Occipital lobe (tissue), 2 donors: Measurements from ENCODE around the gene METTL25B. TPM values are rescaled to one million over a fixed set of nuclear protein-coding genes. Genes with fewer than 3 reads are reported as not detected.

Experiments
- DNase-seq: peaks from one replicate; lab custom pipeline; 2025; lab: John Stamatoyannopoulos, UW
- total RNA-seq: library from RNA; depleted of rRNA; stranded (reverse); fragments of >200 nt; gene quantifications from one replicate; pipeline ENCODE4 v1.2.3, GENCODE V29; 2014

METTL25B gene
- total RNA-seq, 1 donor from 2014 or later, result 9.2 TPM

DNA sequence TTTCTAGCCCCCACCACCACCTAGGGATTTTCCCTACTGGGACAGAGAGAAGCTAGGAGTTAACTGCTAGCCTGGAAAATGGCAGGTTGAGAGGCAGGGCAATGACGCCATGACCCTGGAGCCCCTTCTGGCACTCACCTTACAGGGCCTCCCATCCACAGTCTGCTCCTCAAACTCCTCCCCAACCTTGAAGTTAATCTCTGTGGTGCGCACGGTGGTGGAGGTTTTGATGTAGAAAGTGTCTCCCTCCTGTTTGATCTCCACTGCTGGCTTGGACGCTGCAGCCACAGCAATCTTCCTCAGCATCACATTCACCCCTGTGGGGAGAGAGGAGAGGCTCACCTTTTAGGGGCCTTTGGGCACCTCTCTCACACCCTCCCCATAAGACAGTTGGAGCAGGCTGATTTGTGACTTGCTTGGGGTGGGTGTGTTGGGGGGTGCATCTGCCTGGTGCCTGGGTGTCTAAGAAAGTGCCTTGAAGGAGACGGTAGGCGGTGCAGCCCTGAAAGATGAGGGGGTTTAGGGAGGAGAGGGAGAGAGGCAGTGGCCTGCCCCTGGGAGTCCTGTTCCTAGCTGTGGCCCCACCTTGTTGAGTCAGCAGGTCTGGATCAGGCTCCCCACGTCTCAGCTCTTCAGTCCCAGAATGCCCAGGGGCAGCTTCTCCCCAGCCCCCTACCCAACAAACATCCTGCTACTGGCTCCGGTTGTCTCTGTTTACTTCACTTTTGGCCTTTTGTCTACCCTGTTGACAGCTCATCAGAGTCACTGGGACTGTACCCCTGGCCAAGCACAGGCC lies 27.3 kb upstream of the METTL25B start:
- no peak for DNase-seq

DNA sequence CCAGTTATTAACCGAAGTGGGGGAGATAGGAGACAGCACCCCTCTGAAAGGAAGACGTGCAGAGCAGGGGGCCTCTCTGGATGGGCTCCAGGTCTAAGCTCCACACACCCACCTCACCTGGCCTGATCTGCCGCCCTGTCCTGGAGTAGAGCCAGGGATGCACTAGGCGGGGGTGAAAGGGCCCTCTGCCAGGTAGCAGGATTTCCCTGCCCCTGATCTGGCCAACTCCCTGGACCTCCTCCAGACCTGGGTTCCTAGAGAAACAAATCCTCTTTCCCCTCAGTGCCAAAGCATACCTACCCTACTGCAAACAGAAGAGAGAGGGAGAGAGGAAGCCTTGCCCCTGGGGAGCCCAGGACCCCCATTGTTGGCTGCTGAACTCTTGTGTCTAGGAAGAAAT lies 24.9 kb upstream of the METTL25B start:
- DNase-seq, result no peak

DNA sequence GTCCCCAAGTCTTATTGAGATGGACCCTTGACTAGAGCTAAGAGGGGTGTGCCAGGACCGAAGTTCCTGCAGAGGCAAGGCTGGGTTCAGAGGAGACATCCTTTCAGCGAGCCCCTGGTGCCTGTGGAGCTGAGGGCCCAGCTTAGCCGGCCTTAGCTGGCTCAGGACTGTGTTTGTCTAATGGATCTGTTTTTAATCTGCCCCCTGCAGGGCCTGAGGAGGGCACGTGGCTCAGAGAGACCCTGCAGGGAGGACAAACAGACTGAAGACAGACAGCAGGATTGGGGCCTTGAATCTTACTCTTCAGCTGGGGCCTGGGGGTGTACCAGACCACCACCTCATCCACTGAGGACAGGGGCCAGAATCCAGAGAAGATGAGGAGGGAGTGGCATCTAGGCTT lies 24.5 kb upstream of the METTL25B start:
- DNase-seq, result no peak

DNA sequence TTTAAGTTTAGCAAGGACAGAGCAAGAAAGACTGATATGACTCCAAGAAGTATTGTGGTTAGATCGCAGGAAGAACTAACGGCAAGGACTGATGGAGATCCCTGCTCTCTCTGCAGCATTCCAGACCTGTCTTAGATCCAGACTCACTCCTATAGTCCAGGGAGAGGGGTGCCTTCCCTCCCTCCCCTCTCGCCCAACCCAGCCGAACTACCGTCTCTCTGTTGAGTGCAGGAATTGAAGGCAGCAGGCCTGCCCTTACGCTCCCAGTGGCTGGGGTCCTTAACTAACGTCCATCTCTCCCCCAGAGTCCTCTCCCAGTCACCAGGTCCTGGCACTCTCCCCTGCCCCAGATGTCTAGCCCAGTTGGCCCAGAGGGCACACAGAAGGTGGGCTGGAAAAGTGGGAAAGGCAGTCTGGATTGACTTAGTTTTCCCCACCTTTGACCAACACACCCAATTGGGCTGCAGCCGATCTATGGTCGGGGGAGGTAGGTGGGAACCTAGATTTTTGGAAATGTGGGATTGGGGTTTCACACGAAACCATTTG lies 24.0 kb upstream of the METTL25B start:
- no peak for DNase-seq

DNA sequence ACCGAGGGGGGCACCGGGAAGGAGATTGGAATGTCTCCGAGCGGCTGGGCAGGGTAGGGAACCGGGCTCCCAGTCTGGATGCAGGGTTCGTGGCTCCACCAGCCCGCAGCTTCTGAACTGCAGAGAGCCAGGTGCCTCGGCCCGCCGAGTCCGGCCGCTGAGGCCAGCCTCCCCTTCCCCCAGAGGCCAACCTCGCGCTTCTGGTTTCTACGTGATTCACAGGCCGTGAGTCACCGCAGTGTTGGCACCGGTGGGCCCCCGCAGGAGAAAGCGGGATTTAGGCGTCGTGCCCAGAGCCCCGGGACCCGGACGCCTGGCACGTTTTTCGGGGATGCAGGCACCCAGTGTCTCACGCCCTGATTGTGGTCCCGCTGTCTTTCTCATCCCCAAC lies 23.3 kb upstream of the METTL25B start:
- peak; percentile 11 for DNase-seq

DNA sequence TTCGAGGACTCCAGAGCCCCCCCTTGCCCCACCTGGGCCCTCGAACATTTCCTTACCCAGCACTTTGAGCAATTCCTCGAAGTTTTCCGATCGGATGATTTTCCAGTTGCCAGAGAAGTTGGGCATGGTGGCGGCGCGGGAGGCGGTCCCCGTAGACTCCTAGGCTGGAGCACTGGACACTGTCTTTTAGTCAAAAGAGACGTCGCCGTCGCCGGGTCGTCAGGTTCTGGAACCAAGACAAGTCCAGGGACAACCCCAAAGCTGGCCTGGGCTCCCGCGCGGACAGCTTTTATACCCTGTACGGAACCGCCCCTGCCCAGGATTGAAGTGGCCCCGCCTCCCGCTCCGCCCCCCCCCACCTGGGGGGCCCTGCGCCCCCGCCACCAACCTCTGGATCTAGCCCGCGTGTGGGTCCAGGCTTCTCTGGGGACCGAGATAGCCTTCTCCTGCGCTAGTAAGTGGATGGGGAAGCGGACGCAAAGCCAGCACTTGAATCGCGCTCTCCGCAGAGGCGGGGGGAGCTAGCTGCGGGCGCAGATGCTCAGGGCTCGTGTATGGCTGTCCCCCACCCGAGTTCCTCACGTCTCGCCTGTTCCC lies 22.9 kb upstream of the METTL25B start, which contains the start of gene CRABP2:
Gene CRABP2 (minus strand): TSS at position 263 of the 597 bp plus-strand sequence. CDS start 137 bp downstream, at position 126.
- no peak for DNase-seq

DNA sequence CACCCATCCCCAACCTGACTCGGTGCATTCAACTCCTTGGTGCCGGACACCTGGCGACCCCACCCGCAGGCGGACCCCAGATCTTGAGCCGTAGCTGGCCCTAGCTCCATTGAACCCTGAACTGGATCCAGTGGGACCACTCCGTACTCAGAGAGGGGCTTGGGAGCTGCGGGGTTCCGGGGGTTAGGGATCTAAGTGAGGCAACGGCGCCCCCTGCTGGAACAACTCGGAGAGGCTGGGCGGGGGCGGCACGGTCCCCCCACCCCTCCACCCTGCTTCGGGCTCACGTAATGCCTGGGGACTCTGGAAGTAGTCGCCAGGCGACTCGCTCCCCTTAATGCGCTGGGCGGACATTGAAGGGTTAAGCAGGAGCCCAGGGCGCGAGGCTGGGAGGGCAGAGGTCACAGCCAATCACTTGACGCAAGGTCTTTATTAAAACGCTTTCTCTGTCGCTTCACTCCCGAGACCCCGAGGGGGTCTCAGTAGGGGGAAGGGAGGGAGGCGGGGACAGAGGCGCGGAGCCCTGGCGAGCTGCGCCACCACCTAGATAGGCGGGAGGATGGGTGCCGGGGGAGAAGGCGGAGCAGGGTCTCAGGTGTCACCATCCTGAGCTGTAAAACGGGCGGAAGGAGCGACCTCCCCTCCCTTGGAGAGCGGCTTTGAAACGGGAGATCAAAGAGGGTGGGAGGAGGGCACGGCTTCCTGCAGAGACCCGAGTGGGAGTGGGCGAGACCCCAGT lies 22.2 kb upstream of the METTL25B start:
- DNase-seq, result peak; percentile 17

DNA sequence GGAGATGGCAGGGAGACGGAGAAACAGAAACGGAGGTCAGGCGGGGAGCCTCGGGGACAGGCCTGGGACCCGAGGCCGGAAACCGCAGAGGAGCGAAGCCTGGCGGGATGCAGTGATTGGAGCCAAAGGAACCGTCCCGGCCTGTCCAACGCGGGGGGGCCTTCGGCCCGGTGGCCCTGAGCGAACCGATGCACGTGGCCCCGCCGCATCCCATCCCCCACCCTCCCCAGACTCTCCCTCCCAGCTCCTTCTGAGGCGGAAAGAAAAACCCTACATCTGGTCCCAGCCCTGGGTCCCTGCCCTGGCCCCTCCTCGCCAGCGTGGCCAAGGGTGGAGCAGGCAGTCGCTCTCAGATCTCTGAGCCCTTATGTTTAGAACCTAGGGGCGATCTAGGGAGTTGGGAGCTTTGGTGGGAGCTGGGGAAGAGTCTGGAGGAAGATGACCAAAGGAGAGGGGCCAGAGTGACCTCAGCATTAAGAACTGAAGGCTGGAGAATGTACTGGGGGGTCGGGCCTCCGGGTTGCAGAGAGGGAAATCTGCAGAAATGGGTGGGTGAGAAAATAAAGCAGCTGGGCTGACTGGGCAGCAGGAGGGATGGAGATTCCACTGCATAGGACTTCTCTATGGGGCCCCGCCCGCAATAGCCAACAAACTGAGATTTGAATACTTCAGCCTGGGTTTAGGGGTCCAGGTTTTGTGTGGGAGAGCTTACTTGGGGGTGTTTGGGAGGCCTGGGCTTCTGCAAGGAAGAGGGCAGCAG lies 21.4 kb upstream of the METTL25B start:
- DNase-seq, result no peak

DNA sequence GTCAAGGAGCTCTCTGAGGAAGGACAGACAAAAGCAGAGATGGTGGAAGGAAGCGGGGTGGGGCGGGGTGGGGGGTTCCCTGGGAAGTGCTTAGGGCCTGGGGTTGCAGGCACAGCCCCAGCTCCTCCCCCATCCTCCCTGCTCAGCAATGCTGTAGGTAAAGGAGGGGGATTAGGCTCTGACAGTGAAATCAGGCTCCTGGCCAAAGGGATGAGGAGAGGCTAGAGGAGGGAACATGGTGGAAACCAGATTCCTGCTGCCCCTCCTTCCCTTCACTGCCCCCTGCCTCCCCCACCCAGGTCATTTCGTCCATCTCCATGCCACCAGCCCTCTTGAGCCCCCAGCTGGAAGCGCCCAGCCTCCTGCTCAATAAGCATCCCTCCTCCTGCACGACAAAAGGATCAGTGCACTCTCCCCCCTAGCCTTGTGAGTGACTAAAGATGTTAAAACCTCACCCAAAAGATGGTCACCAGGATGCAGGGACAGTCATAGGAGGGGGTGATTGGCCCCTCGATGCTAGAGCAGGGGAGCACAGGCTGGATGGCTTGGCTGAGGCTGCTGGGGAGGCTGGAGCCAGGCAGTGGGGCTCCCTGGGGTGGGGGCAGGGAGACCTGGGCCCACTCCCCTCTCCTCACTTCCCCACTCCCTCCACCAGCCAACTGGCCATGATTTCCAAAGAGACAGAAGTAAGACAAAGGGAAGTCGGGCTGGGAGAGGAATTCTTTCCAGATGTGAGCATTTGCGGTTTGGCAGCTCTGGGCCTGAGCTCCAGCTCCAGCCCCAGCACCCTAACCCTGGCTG lies 20.7 kb upstream of the METTL25B start:
- no peak for DNase-seq

DNA sequence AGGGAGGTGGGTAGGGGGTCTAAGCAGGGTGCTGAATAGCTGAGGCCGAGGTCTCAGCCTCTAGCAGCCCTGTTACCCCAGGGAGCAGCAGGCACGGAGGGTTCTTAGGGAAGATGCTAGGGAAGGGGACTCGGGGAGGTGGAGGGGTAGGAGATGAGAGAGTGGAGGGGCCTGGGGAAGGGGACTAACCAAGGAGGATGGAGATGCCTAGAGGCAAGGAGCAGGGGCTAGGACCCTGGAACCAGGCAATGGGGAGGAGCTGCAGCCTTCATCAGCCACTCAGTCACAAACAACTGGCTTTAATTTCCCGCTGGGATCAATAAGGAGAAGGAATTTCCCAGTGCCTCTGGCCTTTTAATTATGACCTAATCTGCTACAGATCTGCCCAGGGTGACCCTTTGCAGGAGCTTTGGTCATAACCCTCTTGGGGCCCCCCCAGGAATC lies 20.0 kb upstream of the METTL25B start:
- no peak for DNase-seq

DNA sequence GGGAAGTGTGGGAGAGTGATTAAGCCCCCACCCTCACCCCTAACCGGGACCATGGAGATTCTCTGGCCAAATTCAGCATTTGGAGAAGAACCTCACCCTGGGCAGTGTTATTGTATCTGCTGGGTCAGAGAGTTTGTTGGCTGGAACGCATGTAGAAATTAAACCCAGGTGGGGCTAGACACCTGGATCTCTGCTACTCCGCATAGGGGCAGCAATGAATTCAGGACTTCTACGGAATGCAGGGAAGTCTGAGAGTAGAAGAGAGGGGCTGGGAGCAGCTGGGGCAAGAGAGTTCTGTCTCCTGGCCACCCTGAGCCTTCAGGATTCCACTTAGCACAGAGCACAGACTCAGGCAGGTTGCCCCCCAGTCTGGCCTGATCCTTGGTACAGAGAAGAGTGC lies 19.2 kb upstream of the METTL25B start:
- DNase-seq, result no peak

DNA sequence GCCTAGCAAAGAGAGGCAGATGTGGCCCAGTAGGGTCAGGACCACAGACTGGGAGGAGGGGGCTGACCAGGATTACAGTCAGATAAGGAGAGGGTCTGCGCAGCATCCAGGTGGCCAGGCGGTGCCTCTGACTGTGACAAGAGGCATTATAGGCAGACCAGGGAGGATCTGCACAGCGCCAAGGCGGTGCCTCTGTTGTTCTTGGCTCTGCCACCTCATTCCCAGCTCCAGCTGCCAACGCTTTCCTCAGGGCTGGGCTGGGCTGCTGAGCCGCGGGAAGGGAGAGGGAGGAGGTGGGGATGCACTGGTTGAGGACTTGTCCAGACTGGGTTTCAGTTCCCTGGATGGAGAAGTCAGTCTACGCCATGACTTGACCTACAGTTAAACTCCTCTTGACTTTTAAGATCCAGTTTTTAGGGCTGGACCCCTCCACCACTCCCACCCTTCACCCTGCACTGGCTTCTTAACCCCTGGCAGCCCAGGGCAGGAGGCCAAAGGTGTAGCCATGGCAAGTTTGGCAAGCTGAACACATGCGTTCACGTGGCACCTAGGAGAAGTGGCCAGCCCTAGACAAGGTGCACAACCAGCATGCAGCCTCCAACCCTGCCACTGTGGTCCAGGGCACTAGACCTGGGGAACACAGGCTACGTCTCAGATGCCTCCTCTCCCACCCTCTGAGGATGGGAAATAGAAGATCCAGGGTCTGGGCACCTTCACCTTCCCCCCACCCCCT lies 18.3 kb upstream of the METTL25B start:
- DNase-seq, result peak; percentile 49

DNA sequence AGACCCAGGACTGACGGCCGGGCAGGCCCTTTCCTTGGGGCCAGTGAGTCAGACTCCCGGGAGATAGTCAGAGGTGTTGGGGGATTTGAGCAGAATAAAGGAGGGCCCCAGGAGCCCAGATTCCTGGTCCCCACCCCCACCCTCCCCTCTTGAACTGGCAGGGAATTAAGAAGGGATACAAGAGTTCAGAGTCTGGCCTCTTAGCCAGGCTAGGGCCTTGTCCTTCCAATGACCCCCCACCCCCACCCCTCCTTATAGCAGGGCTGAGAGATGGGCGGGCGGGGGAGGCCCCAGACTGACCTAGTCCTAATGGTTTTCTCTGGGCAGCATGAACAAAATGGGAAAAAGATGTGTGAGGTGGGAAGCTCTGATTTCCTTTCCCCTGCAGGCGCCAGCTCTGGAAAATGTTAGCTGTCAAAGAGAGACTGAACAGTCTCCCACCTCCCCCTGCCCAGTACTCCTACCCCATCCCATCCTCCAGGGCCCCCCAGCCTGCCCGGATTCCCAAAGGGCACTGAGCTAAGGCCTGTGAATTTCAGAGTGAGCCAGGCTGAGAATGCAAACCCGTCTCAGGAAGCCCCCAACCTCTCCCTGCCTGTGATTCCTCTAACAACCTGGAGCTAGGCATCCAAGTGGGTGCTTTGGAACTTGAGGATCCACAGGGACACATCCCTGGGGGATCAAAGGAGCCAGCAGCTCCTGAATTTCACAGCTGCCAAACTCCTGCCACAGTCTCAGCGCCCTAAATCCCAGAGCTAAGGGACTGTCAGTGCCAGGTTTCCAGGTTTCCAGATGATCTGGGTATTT lies 17.1 kb upstream of the METTL25B start:
- DNase-seq, result no peak

DNA sequence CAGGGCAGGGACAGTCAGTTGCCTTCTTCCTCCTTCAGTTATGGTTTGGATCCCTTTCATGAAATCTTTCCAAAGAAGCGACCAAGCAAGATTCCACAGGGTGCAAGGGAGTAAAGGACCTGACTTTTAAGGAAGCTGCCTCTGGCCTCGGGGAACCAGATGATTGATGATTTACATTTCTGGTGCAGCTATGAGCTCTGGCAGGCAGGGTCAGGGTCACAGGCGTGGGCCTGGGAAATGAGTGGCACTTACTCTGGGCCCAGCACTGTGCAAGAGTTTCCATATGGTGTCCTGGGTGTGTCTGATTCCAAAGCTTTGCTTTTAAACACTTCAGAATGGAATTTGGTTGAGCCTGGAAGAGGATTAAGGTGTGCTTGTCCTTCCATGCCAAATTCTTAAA lies 15.6 kb upstream of the METTL25B start:
- no peak for DNase-seq

DNA sequence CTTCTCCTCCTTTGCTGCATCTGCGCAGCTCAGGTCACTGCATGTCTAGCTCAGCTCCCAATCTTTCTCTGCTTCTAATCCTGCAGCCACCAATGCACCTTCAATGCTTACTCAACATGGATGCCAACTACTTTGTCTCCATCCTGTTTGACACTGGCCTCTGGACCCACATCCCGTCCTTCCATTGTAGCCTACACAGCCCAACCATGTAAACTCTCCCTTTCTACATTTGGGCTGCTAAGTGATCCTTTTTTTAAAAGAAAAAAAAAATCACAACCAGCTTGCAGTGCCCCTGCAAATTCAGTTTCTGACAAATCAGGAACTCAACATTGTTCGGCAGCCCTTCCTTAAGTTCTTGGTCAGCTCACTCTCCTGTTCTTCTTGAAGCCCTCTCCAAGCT lies 13.4 kb upstream of the METTL25B start:
- DNase-seq, result no peak

DNA sequence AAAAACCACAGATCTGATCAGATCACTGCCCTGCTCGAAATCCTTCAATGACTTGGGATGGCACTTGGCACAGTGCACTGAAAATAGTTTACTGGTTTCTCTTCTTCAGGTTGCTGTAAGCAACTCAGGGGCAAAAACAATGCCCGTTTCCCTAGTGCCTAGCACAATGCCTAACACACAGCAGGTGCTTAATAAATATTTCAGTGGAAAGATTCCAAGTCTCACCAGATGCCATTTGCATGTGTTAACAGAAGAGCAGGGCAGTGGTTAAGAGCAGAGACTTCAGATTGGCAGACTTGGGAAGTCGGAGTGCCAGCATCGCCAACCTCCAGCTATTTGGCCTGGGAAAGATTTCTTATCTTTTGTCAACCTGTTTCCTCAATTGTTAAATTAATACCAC lies 10.9 kb upstream of the METTL25B start:
- DNase-seq, result no peak

DNA sequence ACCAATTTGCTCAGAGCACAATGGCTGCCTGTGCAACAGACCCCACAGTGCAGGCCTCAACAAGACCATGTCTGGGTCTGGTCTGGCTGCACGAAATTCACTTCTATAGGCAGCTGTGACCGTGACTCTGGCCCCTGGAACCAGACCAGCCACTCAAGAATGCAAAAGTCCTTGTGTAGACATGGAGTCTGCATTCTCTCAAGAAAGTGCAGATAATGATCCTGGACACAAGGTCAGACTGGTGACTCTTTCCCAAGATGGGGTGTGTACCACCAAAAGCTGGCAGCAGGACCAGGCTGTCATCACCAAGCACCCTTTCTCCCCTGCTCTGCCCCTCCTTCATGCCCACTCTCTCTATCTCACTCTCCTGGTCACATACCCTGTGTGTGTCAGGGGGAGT lies 7.1 kb upstream of the METTL25B start:
- DNase-seq, result no peak

DNA sequence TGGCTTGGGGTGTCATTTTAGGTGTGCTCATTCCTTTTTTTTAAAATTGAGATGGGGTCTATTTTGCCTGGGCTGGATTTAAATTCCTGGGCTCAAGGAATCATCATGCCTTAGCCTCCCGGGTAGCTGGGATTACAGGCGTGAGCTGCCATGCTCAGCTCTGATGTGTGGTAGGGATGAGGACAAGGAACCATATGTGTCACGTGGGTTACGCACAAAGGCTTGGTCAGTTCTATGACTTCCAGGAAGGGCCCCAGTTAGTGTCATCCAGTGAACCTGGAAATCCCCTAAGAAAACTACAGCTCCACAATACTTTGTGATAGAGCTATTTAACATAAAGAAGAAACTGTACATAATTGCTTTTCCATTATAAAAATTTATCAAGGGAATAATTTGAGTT lies 6.7 kb upstream of the METTL25B start:
- no peak for DNase-seq

DNA sequence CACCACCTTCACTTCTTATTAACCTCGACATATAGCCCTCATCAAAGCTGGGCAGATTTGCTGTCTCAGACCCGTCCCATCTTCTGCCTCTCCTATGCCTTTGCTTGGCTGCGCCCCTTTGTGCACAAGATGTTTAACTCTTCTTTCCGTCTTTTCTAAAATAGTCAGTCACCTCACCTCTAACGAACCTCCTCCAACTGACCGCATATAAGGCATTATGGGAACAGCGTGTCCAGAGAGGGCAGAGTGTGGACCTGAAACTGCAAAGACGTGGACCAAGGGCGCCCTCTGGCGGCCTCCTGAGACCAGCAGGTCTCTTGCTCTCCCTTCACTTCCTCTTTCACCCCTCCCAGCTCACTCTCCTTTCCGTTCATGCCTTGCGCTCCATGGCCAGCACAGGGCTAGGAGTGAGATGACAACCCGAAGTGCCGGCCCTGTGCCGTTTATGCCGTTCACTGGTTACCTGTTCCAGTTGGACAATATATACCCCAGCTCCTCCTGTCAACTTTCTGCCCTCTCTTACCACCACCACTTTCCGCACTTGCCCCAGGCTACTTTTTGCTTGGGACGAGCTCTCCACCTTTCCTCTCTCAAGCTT lies 2.5 kb upstream of the METTL25B start:
- DNase-seq, result peak; percentile 74
